SK-N-SH treated with all-trans-retinoic acid at 6 μM for 48 hours (cell line): Measurements from ENCODE around the gene ANTXR2.

Experiments used
- ATAC-seq: fragments of 200-7000 bp; cut with Tn5 transposase; 3 replicates; pipeline ENCODE4 v1.9.1; 2020; ENCODE audit warnings: mild to moderate bottlenecking, moderate library complexity
- ARNTL ChIP-seq: fragments of 450-650 bp; formaldehyde crosslinking; IDR thresholded peaks from 2 replicates; pipeline ENCODE4 v1.5.0; 2020; ENCODE audit warnings: low read depth, mild to moderate bottlenecking, moderate library complexity, borderline replicate concordance
- BACH2 ChIP-seq: fragments of 250-450 bp; sonication (Bioruptor Pico); IDR thresholded peaks from 2 replicates; pipeline ENCODE4 v1.9.0; 2021; ENCODE audit warnings: mild to moderate bottlenecking, borderline replicate concordance
- CSDC2 ChIP-seq: fragments of 250-450 bp; sonication (Bioruptor Pico); IDR thresholded peaks from 2 replicates; pipeline ENCODE4 v1.5.0; 2020; ENCODE audit warnings: mild to moderate bottlenecking, moderate library complexity
- ESRRG ChIP-seq: fragments of 250-450 bp; sonication (Bioruptor Pico); IDR thresholded peaks from 2 replicates; pipeline ENCODE4 v1.6.1; 2021; ENCODE audit warnings: mild to moderate bottlenecking
- GLIS3 ChIP-seq: fragments of 250-450 bp; sonication (Bioruptor Pico); IDR thresholded peaks from 2 replicates; pipeline ENCODE4 v1.5.0; 2020; ENCODE audit warnings: mild to moderate bottlenecking, moderate library complexity
- ISL1 ChIP-seq: fragments of 250-450 bp; sonication (Bioruptor Pico); IDR thresholded peaks from 2 replicates; pipeline ENCODE4 v2.1.2; 2022; ENCODE audit warnings: mild to moderate bottlenecking, moderate library complexity
- OSR1 ChIP-seq: fragments of 250-450 bp; sonication (Bioruptor Pico); IDR thresholded peaks from 2 replicates; pipeline ENCODE4 v1.8.0; 2022; ENCODE audit warnings: moderate library complexity, mild to moderate bottlenecking, inconsistent platforms
- PATZ1 ChIP-seq: fragments of 250-450 bp; sonication (Bioruptor Pico); IDR thresholded peaks from 2 replicates; pipeline ENCODE4 v1.8.0; 2020; ENCODE audit warnings: mild to moderate bottlenecking, moderate library complexity, borderline replicate concordance
- PPARA ChIP-seq: fragments of 250-450 bp; sonication (Bioruptor Pico); IDR thresholded peaks from 2 replicates; pipeline ENCODE4 v1.5.0; 2020; ENCODE audit warnings: mild to moderate bottlenecking, borderline replicate concordance
- RARB ChIP-seq: fragments of 250-450 bp; sonication (Bioruptor Pico); IDR thresholded peaks from 2 replicates; pipeline ENCODE4 v1.8.0; 2021; ENCODE audit warnings: mild to moderate bottlenecking, moderate library complexity
- TCF4 ChIP-seq: fragments of 250-450 bp; sonication (Bioruptor Pico); IDR thresholded peaks from 2 replicates; pipeline ENCODE4 v1.8.0; 2021; ENCODE audit warnings: mild to moderate bottlenecking, moderate library complexity, borderline replicate concordance
- TOX ChIP-seq: fragments of 250-450 bp; sonication (Bioruptor Pico); IDR thresholded peaks from 2 replicates; pipeline ENCODE4 v1.8.0; 2021; ENCODE audit warnings: mild to moderate bottlenecking, moderate library complexity, borderline replicate concordance
- TSHZ2 ChIP-seq: fragments of 250-450 bp; sonication (Bioruptor Pico); IDR thresholded peaks from 2 replicates; pipeline ENCODE4 v1.5.0; 2020; ENCODE audit warnings: mild to moderate bottlenecking, moderate library complexity
- ZC3H10 ChIP-seq: fragments of 250-450 bp; sonication (Bioruptor Pico); IDR thresholded peaks from 2 replicates; pipeline ENCODE4 v1.5.1; 2021; ENCODE audit warnings: mild to moderate bottlenecking, moderate library complexity
- ZFP3 ChIP-seq: fragments of 250-450 bp; sonication (Bioruptor Pico); IDR thresholded peaks from 2 replicates; pipeline ENCODE4 v1.5.0; 2020; ENCODE audit warnings: mild to moderate bottlenecking, moderate library complexity
- ZFP30 ChIP-seq: fragments of 450-650 bp; formaldehyde crosslinking; IDR thresholded peaks from 2 replicates; pipeline ENCODE4 v1.5.0; 2022; ENCODE audit warnings: mild to moderate bottlenecking, moderate library complexity
- ZNF565 ChIP-seq: fragments of 450-650 bp; formaldehyde crosslinking; conservative IDR thresholded peaks from 2 replicates; pipeline ENCODE4 v1.5.0; 2020; ENCODE audit warnings: low read depth, mild to moderate bottlenecking, moderate library complexity
- ZNF70 ChIP-seq: fragments of 450-650 bp; formaldehyde crosslinking; IDR thresholded peaks from 2 replicates; pipeline ENCODE4 v1.5.0; 2020; ENCODE audit warnings: mild to moderate bottlenecking, moderate library complexity
- ZNF8 ChIP-seq: fragments of 450-650 bp; formaldehyde crosslinking; IDR thresholded peaks from 2 replicates; pipeline ENCODE4 v1.5.0; 2020; ENCODE audit warnings: mild to moderate bottlenecking, moderate library complexity
- TF ChIP-seq, protein P1 (sequence below): fragments of 250-450 bp; sonication (Bioruptor Pico); IDR thresholded peaks from 2 replicates; pipeline ENCODE4 v1.8.0; 2021; ENCODE audit warnings: low read depth, mild to moderate bottlenecking, moderate library complexity, borderline replicate concordance
- TF ChIP-seq, protein P2 (sequence below): fragments of 250-450 bp; sonication (Bioruptor Pico); IDR thresholded peaks from 2 replicates; pipeline ENCODE4 v1.5.1; 2021; ENCODE audit warnings: mild to moderate bottlenecking, moderate library complexity
- TF ChIP-seq, protein P3 (sequence below): fragments of 250-450 bp; sonication (Bioruptor Pico); IDR thresholded peaks from 2 replicates; pipeline ENCODE4 v1.5.1; 2020; ENCODE audit warnings: low read depth, mild to moderate bottlenecking, moderate library complexity

Gene ANTXR2

DNA sequence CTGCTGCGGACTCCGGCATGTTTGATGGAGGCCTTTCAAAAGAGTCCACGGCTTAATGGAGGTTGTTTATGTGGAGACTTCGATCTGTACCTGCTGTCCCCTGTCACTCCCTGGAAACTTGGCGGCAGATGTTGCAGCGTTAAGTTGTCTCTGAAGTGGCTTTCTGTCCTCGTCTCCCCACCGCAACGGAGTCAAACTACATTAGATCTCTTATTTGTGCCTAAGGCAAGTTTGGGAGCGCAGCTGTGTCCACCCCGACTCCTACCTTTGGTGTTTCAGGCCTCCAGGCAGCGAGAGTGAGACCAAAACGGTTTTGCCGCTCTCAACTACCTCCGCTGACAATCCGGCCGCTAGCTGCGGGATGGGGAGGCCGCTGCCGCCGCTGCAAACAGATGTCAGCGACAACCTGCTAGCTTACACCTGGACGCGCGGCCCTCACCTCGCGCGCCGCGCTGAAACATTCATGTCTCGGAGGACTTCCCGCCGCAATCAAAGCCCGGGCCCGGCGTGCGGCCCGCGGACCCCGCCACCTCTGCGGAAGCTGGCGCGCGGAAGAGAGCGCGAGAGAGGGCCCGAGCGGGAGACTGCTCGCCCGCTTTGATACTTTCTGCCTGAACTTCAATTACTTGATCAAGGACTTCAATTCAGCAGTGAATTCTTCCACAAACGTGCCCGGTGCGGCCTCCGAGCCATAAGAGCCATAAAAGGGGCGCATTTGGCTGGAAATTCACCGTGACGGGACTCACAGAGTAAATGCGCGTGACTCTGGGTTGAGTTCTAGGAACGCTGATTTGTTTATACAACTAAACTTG is 108.4 kb downstream of the ANTXR2 start:
- TF ChIP-seq ISL1 (no peak), PATZ1 (CRISPR knock-in tag) (no peak), PPARA (CRISPR knock-in tag) (no peak), ZFP3 (CRISPR knock-in tag) (no peak), ZNF8 (CRISPR knock-in tag) (no peak), OSR1 (CRISPR knock-in tag) (no peak), ZNF565 (no peak), TOX (no peak), ARNTL (CRISPR knock-in tag) (no peak), CSDC2 (no peak), GLIS3 (no peak), ZC3H10 (CRISPR knock-in tag) (no peak), ZNF70 (CRISPR knock-in tag) (no peak), BACH2 (CRISPR knock-in tag) (no peak)
- TF ChIP-seq, protein P1, sequence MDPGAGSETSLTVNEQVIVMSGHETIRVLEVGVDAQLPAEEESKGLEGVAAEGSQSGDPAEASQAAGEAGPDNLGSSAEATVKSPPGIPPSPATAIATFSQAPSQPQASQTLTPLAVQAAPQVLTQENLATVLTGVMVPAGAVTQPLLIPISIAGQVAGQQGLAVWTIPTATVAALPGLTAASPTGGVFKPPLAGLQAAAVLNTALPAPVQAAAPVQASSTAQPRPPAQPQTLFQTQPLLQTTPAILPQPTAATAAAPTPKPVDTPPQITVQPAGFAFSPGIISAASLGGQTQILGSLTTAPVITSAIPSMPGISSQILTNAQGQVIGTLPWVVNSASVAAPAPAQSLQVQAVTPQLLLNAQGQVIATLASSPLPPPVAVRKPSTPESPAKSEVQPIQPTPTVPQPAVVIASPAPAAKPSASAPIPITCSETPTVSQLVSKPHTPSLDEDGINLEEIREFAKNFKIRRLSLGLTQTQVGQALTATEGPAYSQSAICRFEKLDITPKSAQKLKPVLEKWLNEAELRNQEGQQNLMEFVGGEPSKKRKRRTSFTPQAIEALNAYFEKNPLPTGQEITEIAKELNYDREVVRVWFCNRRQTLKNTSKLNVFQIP (CRISPR knock-in tag): no peak
- no peak for ATAC-seq

GRCh38 chr4:79964020-79964399 is 109.0 kb downstream of the ANTXR2 start:
- TF ChIP-seq RARB (CRISPR knock-in tag): no peak
- no peak for TF ChIP-seq ZC3H10 (CRISPR knock-in tag)
- no peak for TF ChIP-seq ZNF8 (CRISPR knock-in tag)
- no peak for TF ChIP-seq TSHZ2 (CRISPR knock-in tag)
- TF ChIP-seq, protein P2, sequence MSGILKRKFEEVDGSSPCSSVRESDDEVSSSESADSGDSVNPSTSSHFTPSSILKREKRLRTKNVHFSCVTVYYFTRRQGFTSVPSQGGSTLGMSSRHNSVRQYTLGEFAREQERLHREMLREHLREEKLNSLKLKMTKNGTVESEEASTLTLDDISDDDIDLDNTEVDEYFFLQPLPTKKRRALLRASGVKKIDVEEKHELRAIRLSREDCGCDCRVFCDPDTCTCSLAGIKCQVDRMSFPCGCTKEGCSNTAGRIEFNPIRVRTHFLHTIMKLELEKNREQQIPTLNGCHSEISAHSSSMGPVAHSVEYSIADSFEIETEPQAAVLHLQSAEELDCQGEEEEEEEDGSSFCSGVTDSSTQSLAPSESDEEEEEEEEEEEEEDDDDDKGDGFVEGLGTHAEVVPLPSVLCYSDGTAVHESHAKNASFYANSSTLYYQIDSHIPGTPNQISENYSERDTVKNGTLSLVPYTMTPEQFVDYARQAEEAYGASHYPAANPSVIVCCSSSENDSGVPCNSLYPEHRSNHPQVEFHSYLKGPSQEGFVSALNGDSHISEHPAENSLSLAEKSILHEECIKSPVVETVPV: no peak
- TF ChIP-seq, protein P3, sequence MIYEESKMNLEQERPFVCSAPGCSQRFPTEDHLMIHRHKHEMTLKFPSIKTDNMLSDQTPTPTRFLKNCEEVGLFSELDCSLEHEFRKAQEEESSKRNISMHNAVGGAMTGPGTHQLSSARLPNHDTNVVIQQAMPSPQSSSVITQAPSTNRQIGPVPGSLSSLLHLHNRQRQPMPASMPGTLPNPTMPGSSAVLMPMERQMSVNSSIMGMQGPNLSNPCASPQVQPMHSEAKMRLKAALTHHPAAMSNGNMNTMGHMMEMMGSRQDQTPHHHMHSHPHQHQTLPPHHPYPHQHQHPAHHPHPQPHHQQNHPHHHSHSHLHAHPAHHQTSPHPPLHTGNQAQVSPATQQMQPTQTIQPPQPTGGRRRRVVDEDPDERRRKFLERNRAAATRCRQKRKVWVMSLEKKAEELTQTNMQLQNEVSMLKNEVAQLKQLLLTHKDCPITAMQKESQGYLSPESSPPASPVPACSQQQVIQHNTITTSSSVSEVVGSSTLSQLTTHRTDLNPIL (CRISPR knock-in tag): no peak
- TF ChIP-seq ZFP30 (CRISPR knock-in tag): no peak
- TF ChIP-seq CSDC2: no peak
- no peak for TF ChIP-seq TCF4 (CRISPR knock-in tag)
- no peak for ATAC-seq

DNA sequence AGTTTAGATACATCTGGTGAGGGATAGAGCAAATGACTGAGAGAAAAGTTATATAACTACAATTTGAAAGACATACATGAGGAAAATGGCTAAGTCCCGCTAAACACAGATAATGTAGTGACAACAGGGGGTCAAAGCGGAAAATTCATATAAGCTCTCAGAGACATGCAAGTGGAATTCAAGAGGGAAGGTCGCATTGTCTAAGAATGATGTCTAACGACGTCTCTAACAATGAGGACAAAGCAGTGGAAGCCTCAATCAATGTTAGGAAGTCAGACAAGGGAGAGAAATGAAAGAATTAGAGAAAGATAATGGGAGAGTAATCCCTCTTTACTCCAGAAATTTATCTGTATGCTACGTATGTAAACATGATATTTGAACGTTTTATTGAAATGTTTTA is 113.4 kb downstream of the ANTXR2 start:
- no peak for ATAC-seq
- TF ChIP-seq ESRRG (CRISPR knock-in tag) (no peak), TCF4 (CRISPR knock-in tag) (no peak), ZFP30 (CRISPR knock-in tag) (no peak), ARNTL (CRISPR knock-in tag) (no peak), OSR1 (CRISPR knock-in tag) (no peak), CSDC2 (no peak)
- TF ChIP-seq, protein P2: no peak
